ENCODE data around the gene PHETA2.

DNA sequence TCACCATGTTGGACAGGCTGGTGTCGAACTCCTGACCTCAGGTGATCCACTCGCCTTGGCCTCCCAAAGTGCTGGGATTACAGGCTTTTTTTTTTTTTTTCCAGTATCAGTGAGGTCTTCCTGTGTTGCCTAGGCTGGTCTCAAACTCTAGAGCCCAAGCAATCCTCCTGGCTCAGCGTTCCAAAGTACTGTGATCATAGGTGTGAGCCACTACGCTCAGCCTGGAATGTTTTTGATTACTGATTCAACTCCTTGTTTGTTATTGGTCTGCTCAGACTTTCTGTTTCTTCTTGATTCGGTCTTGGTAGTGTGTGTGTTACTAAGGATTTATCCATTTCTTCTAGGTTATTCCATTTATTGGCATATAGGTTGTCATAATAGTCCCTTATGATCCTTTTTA is 34.8 kb upstream of the PHETA2 start:
- TF ChIP-seq, protein P1, sequence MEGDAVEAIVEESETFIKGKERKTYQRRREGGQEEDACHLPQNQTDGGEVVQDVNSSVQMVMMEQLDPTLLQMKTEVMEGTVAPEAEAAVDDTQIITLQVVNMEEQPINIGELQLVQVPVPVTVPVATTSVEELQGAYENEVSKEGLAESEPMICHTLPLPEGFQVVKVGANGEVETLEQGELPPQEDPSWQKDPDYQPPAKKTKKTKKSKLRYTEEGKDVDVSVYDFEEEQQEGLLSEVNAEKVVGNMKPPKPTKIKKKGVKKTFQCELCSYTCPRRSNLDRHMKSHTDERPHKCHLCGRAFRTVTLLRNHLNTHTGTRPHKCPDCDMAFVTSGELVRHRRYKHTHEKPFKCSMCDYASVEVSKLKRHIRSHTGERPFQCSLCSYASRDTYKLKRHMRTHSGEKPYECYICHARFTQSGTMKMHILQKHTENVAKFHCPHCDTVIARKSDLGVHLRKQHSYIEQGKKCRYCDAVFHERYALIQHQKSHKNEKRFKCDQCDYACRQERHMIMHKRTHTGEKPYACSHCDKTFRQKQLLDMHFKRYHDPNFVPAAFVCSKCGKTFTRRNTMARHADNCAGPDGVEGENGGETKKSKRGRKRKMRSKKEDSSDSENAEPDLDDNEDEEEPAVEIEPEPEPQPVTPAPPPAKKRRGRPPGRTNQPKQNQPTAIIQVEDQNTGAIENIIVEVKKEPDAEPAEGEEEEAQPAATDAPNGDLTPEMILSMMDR (IDR thresholded peaks at IDR 0.05; ENCODE audit: extremely low read depth in 1 of 2, insufficient read depth in 1 of 2, low read depth in 1 of 2, low read length in 2 of 2) = no peak
- TF ChIP-seq FOS (IDR thresholded peaks at IDR 0.05; ENCODE audit: borderline replicate concordance, insufficient read depth, low read length) = no peak
- no peak for TF ChIP-seq POLR2AphosphoS5 (IDR thresholded peaks at IDR 0.05; ENCODE audit: insufficient read depth, low read depth, low read length)
- no peak for TF ChIP-seq POLR2A (IDR thresholded peaks at IDR 0.05; ENCODE audit: low read depth, low read length)

All from endothelial cell of umbilical vein (primary cell).